Neural cell (in vitro differentiated cells): Measurements from ENCODE around the gene NOPCHAP1. TPM values are rescaled to one million over a fixed set of nuclear protein-coding genes. Genes with fewer than 3 reads are reported as not detected.

Experiments used
- polyA plus RNA-seq: library from polyadenylated mRNA; depleted of rRNA; stranded (reverse); fragments of >200 nt; gene quantifications from 2 replicates; pipeline ENCODE4 v1.2.3, GENCODE V29; 2014

NOPCHAP1 gene
- polyA plus RNA-seq, 1 donor from 2014 or later: 12.0 TPM

Other genes starting within 250 kb of the NOPCHAP1 start
- gene SLC41A2, start 28.0 kb upstream of the NOPCHAP1 start, polyA plus RNA-seq: 21.4 and 26.1 TPM in 2 replicates
- 0.35 and 1.0 TPM in 2 replicates for gene ALDH1L2, start 98.1 kb downstream of the NOPCHAP1 start, polyA plus RNA-seq
- 36.9 and 52.6 TPM in 2 replicates for gene WASHC4, start 121.4 kb downstream of the NOPCHAP1 start, polyA plus RNA-seq
- 47.0 and 58.4 TPM in 2 replicates for gene APPL2, start 249.9 kb downstream of the NOPCHAP1 start, polyA plus RNA-seq